ENCODE measurements around the gene ADARB2.

DNA sequence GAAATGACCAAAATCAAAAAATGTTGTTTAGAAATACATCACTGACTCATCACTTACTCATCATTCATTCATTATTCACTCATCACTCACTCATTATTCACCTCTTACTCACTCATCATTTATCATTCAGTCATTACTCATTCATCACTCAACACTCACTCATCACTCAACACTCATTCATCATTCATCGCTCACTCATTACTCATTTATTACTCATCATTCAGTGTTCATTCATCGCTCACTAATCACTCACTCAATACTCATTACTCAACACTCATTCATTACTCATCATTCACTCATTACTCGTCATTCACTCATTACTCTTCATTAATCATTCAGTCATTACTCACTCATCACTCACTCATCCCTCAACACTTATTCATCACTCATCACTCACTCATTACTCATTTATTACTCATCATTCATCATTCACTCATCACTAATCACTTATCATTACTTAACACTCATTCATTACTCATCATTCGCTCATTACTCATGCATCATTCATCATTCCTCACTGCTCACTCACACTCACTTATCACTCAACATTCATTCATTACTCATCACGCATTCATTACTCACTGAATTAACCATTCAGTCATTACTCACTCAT lies 238.5 kb downstream of the ADARB2 start:
- TF ChIP-seq EZH2phosphoT487 (IDR thresholded peaks at IDR 0.05; ENCODE audit: unreplicated experiment) (no peak), CTCF (conservative IDR thresholded peaks at IDR 0.05; ENCODE audit: low read depth in 2 of 2) (no peak), EZH2 (IDR thresholded peaks at IDR 0.05; ENCODE audit: low read depth, unreplicated experiment) (no peak), CREB1 (CRISPR knock-in tag; IDR thresholded peaks at IDR 0.05; ENCODE audit: low read depth) (no peak), ETS1 (IDR thresholded peaks at IDR 0.05) (no peak), POLR2AphosphoS5 (IDR thresholded peaks at IDR 0.05; ENCODE audit: low read depth) (no peak), JUNB (IDR thresholded peaks at IDR 0.05; ENCODE audit: unreplicated experiment) (no peak), ZNF331 (CRISPR knock-in tag; IDR thresholded peaks at IDR 0.05; ENCODE audit: low read depth) (no peak), NANOG (IDR thresholded peaks at IDR 0.05; ENCODE audit: borderline replicate concordance) (no peak), STAT1 (IDR thresholded peaks at IDR 0.05; ENCODE audit: unreplicated experiment) (no peak)
- TF ChIP-seq, protein P1, sequence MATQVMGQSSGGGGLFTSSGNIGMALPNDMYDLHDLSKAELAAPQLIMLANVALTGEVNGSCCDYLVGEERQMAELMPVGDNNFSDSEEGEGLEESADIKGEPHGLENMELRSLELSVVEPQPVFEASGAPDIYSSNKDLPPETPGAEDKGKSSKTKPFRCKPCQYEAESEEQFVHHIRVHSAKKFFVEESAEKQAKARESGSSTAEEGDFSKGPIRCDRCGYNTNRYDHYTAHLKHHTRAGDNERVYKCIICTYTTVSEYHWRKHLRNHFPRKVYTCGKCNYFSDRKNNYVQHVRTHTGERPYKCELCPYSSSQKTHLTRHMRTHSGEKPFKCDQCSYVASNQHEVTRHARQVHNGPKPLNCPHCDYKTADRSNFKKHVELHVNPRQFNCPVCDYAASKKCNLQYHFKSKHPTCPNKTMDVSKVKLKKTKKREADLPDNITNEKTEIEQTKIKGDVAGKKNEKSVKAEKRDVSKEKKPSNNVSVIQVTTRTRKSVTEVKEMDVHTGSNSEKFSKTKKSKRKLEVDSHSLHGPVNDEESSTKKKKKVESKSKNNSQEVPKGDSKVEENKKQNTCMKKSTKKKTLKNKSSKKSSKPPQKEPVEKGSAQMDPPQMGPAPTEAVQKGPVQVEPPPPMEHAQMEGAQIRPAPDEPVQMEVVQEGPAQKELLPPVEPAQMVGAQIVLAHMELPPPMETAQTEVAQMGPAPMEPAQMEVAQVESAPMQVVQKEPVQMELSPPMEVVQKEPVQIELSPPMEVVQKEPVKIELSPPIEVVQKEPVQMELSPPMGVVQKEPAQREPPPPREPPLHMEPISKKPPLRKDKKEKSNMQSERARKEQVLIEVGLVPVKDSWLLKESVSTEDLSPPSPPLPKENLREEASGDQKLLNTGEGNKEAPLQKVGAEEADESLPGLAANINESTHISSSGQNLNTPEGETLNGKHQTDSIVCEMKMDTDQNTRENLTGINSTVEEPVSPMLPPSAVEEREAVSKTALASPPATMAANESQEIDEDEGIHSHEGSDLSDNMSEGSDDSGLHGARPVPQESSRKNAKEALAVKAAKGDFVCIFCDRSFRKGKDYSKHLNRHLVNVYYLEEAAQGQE (IDR thresholded peaks at IDR 0.05; ENCODE audit: unreplicated experiment) = no peak
- TF ChIP-seq, protein P2, sequence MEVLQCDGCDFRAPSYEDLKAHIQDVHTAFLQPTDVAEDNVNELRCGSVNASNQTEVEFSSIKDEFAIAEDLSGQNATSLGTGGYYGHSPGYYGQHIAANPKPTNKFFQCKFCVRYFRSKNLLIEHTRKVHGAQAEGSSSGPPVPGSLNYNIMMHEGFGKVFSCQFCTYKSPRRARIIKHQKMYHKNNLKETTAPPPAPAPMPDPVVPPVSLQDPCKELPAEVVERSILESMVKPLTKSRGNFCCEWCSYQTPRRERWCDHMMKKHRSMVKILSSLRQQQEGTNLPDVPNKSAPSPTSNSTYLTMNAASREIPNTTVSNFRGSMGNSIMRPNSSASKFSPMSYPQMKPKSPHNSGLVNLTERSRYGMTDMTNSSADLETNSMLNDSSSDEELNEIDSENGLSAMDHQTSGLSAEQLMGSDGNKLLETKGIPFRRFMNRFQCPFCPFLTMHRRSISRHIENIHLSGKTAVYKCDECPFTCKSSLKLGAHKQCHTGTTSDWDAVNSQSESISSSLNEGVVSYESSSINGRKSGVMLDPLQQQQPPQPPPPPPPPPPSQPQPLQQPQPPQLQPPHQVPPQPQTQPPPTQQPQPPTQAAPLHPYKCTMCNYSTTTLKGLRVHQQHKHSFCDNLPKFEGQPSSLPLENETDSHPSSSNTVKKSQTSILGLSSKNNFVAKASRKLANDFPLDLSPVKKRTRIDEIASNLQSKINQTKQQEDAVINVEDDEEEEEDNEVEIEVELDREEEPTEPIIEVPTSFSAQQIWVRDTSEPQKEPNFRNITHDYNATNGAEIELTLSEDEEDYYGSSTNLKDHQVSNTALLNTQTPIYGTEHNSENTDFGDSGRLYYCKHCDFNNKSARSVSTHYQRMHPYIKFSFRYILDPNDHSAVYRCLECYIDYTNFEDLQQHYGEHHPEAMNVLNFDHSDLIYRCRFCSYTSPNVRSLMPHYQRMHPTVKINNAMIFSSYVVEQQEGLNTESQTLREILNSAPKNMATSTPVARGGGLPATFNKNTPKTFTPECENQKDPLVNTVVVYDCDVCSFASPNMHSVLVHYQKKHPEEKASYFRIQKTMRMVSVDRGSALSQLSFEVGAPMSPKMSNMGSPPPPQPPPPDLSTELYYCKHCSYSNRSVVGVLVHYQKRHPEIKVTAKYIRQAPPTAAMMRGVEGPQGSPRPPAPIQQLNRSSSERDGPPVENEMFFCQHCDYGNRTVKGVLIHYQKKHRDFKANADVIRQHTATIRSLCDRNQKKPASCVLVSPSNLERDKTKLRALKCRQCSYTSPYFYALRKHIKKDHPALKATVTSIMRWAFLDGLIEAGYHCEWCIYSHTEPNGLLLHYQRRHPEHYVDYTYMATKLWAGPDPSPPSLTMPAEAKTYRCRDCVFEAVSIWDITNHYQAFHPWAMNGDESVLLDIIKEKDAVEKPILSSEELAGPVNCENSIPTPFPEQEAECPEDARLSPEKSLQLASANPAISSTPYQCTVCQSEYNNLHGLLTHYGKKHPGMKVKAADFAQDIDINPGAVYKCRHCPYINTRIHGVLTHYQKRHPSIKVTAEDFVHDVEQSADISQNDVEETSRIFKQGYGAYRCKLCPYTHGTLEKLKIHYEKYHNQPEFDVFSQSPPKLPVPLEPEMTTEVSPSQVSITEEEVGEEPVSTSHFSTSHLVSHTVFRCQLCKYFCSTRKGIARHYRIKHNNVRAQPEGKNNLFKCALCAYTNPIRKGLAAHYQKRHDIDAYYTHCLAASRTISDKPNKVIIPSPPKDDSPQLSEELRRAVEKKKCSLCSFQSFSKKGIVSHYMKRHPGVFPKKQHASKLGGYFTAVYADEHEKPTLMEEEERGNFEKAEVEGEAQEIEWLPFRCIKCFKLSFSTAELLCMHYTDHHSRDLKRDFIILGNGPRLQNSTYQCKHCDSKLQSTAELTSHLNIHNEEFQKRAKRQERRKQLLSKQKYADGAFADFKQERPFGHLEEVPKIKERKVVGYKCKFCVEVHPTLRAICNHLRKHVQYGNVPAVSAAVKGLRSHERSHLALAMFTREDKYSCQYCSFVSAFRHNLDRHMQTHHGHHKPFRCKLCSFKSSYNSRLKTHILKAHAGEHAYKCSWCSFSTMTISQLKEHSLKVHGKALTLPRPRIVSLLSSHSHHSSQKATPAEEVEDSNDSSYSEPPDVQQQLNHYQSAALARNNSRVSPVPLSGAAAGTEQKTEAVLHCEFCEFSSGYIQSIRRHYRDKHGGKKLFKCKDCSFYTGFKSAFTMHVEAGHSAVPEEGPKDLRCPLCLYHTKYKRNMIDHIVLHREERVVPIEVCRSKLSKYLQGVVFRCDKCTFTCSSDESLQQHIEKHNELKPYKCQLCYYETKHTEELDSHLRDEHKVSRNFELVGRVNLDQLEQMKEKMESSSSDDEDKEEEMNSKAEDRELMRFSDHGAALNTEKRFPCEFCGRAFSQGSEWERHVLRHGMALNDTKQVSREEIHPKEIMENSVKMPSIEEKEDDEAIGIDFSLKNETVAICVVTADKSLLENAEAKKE (CRISPR knock-in tag; IDR thresholded peaks at IDR 0.05) = no peak
